NCI-H187 (cell line): ENCODE data around the gene ZBTB4.
A peak's percentile ranks its signal among the peaks of the same experiment; 100 is the strongest.

Experiments
- DNase-seq, 2 experiments: peaks; one replicate each; lab custom pipeline; 2025; lab: John Stamatoyannopoulos, UW

ZBTB4 gene

GRCh38 chr17:7440113-7440833 is 39.2 kb downstream of the ZBTB4 start:
- no peak for DNase-seq

GRCh38 chr17:7439462-7440112 is 39.8 kb downstream of the ZBTB4 start, which contains the start of gene FGF11:
Gene FGF11 (plus strand): TSS chr17:7439512. CDS start chr17:7439621, 109 bp downstream.
- DNase-seq: no peak

GRCh38 chr17:7438656-7439460 is 40.6 kb downstream of the ZBTB4 start:
- no peak for DNase-seq

- DNase-seq: no peak
Measured at GRCh38 chr17:7437950-7438614, 41.3 kb downstream of the ZBTB4 start.

- DNase-seq: no peak
Measured at GRCh38 chr17:7437369-7437863, 42.0 kb downstream of the ZBTB4 start.

GRCh38 chr17:7436556-7437368 is 42.7 kb downstream of the ZBTB4 start:
- DNase-seq: peak; percentile 27 to 42

GRCh38 chr17:7435676-7436555 is 43.5 kb downstream of the ZBTB4 start:
- no peak for DNase-seq

GRCh38 chr17:7432296-7432695 is 47.1 kb downstream of the ZBTB4 start:
- DNase-seq: no peak

- no peak for DNase-seq
Measured at GRCh38 chr17:7431231-7431630, 48.2 kb downstream of the ZBTB4 start.

GRCh38 chr17:7429722-7430121 is 49.7 kb downstream of the ZBTB4 start:
- DNase-seq: no peak

- no peak for DNase-seq
Measured at GRCh38 chr17:7428557-7428956, 50.9 kb downstream of the ZBTB4 start, which contains the start of gene SPEM3. Gene SPEM3 (plus strand): TSS chr17:7428857. CDS start chr17:7428903, 46 bp downstream.

- DNase-seq: no peak
Measured at GRCh38 chr17:7427549-7427948, 51.9 kb downstream of the ZBTB4 start.

- DNase-seq: no peak
Measured at GRCh38 chr17:7426896-7427489, 52.4 kb downstream of the ZBTB4 start.

GRCh38 chr17:7426203-7426863 is 53.1 kb downstream of the ZBTB4 start:
- no peak for DNase-seq

- no peak for DNase-seq
Measured at GRCh38 chr17:7425756-7426155, 53.7 kb downstream of the ZBTB4 start.

- no peak for DNase-seq
Measured at GRCh38 chr17:7425316-7425715, 54.1 kb downstream of the ZBTB4 start, which contains the start of gene SPEM2. Gene SPEM2 (plus strand): TSS chr17:7425616. CDS start chr17:7425689, 73 bp downstream.

- DNase-seq: no peak
Measured at GRCh38 chr17:7423679-7424078, 55.8 kb downstream of the ZBTB4 start.

GRCh38 chr17:7421186-7421585 is 58.2 kb downstream of the ZBTB4 start:
- no peak for DNase-seq
